Spleen (tissue), 7 donors: ENCODE measurements around the gene ABHD12.

Experiments used
- CTCF ChIP-seq, 11 experiments: fragments of 200-600 bp in 7 of 11; fragments of 450-650 bp in 4 of 11; sonication (generic) in 4 of 11; IDR thresholded peaks in 8 of 11; conservative IDR thresholded peaks in 3 of 11; 1 replicate in 7 of 11; 2 replicates in 4 of 11; pipeline versions ENCODE4 v1.4.0 to v1.8.0; 2016 to 2021; ENCODE audit warnings: antibody characterized with exemption in 11 of 11, inconsistent platforms in 4 of 11, mild to moderate bottlenecking in 1 of 11
- POLR2AphosphoS5 ChIP-seq, 3 donors: sonication (generic); formaldehyde crosslinking; IDR thresholded peaks; one replicate each; pipeline ENCODE4 v1.5.1; 2017; ENCODE audit warnings: antibody characterized with exemption in 3 of 3
- donor health status: DM: no; HTN: no; CAD: no; lungs with moderate emphysema.
- donor health status: DM: no; HTN: no; CAD: no.
- donor health status: DM: no; HTN: no; CAD: no.

- TF ChIP-seq CTCF (IDR thresholded peaks at IDR 0.05 in 8 of 11, conservative IDR thresholded peaks at IDR 0.05 in 3 of 11) (no peak), POLR2AphosphoS5 (IDR thresholded peaks at IDR 0.05) (no peak)
These were observed 75.9 kb downstream of the ABHD12 start for GRCh38 chr20:25314497-25315417.
